ENCODE results near the gene ABHD17A. TPM values are rescaled to one million over a fixed set of nuclear protein-coding genes. Genes with fewer than 3 reads are reported as not detected.

The ABHD17A gene
- polyA plus RNA-seq, 1 donor (not counting 4 experiments of a cell fraction or from before 2014, with no cell fraction given), result 27.2 TPM

GRCh38 chr19:1853295-1854038 lies 31.8 kb downstream of the ABHD17A start:
- Histone ChIP-seq H3K4me2 (ENCODE audit: control insufficient read depth, extremely low read depth, insufficient read depth, low read depth, low read length) (peak overlapping the region; percentile 48), H3K9me1 (ENCODE audit: control insufficient read depth, extremely low read depth, insufficient read depth, low read length) (no peaks in the 10 kb centered on the region), H3K9ac (ENCODE audit: control insufficient read depth, extremely low read depth, insufficient read depth, low read length) (peak overlapping the region; percentile 28), H3K79me2 (ENCODE audit: control insufficient read depth, insufficient read depth, low read length) (peaks cover 60% of the 10 kb centered on the region), H3K9me3 (ENCODE audit: control insufficient read depth, low read depth, low read length) (no peaks in the 10 kb centered on the region), H2AFZ (ENCODE audit: control insufficient read depth, low read length) (no peak overlapping the region), H4K20me1 (ENCODE audit: control insufficient read depth, extremely low read depth, insufficient read depth, low read length) (peaks cover 3% of the 10 kb centered on the region), H3K27ac (ENCODE audit: control insufficient read depth, insufficient read depth, low read length) (no peak overlapping the region), H3K36me3 (ENCODE audit: control insufficient read depth in 2 of 2, extremely low read depth in 1 of 2, insufficient read depth in 2 of 2, low read length in 2 of 2) (peaks cover 0 to 7% of the 10 kb centered on the region in 2 experiments), H3K4me3 (ENCODE audit: control insufficient read depth in 2 of 3, extremely low read depth in 1 of 3, insufficient read depth in 2 of 3, low read depth in 1 of 3, low read length in 3 of 3) (no peak overlapping the region), H3K27me3 (ENCODE audit: control insufficient read depth, extremely low read depth, insufficient read depth, low read length) (no peaks in the 10 kb centered on the region), H3K4me1 (ENCODE audit: control insufficient read depth, extremely low read depth, insufficient read depth, low read length) (peaks cover 49% of the 10 kb centered on the region)
- TF ChIP-seq CTCF (optimal IDR thresholded peaks at IDR 0.05 in 1 of 3, IDR thresholded peaks at IDR 0.05 in 1 of 3, conservative IDR thresholded peaks at IDR 0.05 in 1 of 3; ENCODE audit: extremely low read depth in 1 of 3, insufficient read depth in 2 of 3, low read length in 3 of 3) (peak; percentile 95 to 98 (median 96)), EZH2 (IDR thresholded peaks at IDR 0.05; ENCODE audit: low read length) (no peak)
- FAIRE-seq (peak; percentile 66), DNase-seq (ENCODE audit: low read depth, low spot score) (no peak)
- dilution Hi-C loops (cut with MboI; ENCODE audit: extremely low pct_ligation_motif_present, low sequenced_read_pairs), result no loop called here

GRCh38 chr19:1852581-1853128 lies 32.6 kb downstream of the ABHD17A start:
- H3K27me3 ChIP-seq (ENCODE audit: control insufficient read depth, extremely low read depth, insufficient read depth, low read length), result no peaks in the 10 kb centered on the region
- H2AFZ ChIP-seq (ENCODE audit: control insufficient read depth, low read length), result no peak overlapping the region
- dilution Hi-C loops (cut with MboI; ENCODE audit: extremely low pct_ligation_motif_present, low sequenced_read_pairs), result no loop called here
- FAIRE-seq (no peak), DNase-seq (ENCODE audit: low read depth, low spot score) (no peak)
- no peak overlapping the region for H3K27ac ChIP-seq (ENCODE audit: control insufficient read depth, insufficient read depth, low read length)
- no peaks in the 10 kb centered on the region for H4K20me1 ChIP-seq (ENCODE audit: control insufficient read depth, extremely low read depth, insufficient read depth, low read length)
- no peaks in the 10 kb centered on the region for H3K9me1 ChIP-seq (ENCODE audit: control insufficient read depth, extremely low read depth, insufficient read depth, low read length)
- no peaks in the 10 kb centered on the region for H3K9me3 ChIP-seq (ENCODE audit: control insufficient read depth, low read depth, low read length)
- peak overlapping the region; percentile 28 for H3K9ac ChIP-seq (ENCODE audit: control insufficient read depth, extremely low read depth, insufficient read depth, low read length)
- H3K4me2 ChIP-seq (ENCODE audit: control insufficient read depth, extremely low read depth, insufficient read depth, low read depth, low read length), result no peak overlapping the region
- H3K4me3 ChIP-seq (ENCODE audit: control insufficient read depth in 2 of 3, extremely low read depth in 1 of 3, insufficient read depth in 2 of 3, low read depth in 1 of 3, low read length in 3 of 3), result no peak overlapping the region
- peaks cover 42% of the 10 kb centered on the region for H3K4me1 ChIP-seq (ENCODE audit: control insufficient read depth, extremely low read depth, insufficient read depth, low read length)
- TF ChIP-seq EZH2 (IDR thresholded peaks at IDR 0.05; ENCODE audit: low read length), result no peak
- peaks cover 56% of the 10 kb centered on the region for H3K79me2 ChIP-seq (ENCODE audit: control insufficient read depth, insufficient read depth, low read length)
- H3K36me3 ChIP-seq (ENCODE audit: control insufficient read depth in 2 of 2, extremely low read depth in 1 of 2, insufficient read depth in 2 of 2, low read length in 2 of 2), result peaks cover 0 to 7% of the 10 kb centered on the region in 2 experiments
